Activated B cell treated with CpG ODN at 0.5 μM for 24 hours (primary cell): ENCODE results near the gene LCA5. TPM values are rescaled to one million over a fixed set of nuclear protein-coding genes. Genes with fewer than 3 reads are reported as not detected.

ENCODE experiments used
- ATAC-seq: fragments of 200-7000 bp; cut with Tn5 transposase; one replicate; pipeline ENCODE4 v1.10.0; 2021; ENCODE audit warnings: low read depth, mild to moderate bottlenecking, moderate library complexity
- CTCF ChIA-PET: fragments of 350-600 bp; sonication (Branson Sonifier 250); formaldehyde crosslinking; loops from one replicate; lab custom pipeline; 2021; ENCODE audit warnings: antibody characterized with exemption; lab: Charles Lee
- POLR2A ChIA-PET: fragments of 350-600 bp; sonication (Branson Sonifier 250); formaldehyde crosslinking; loops from one replicate; lab custom pipeline; 2021; ENCODE audit warnings: antibody characterized with exemption; lab: Charles Lee
- DNase-seq: peaks from one replicate; pipeline ENCODE4 v3.0.0; 2022
- H3K27ac Mint-ChIP-seq: one replicate; pipeline ENCODE4 v1.8.0; 2020; ENCODE audit warnings: mixed read lengths
- H3K27me3 Mint-ChIP-seq: one replicate; pipeline ENCODE4 v1.8.0; 2021; ENCODE audit warnings: mixed read lengths
- H3K36me3 Mint-ChIP-seq: one replicate; pipeline ENCODE4 v1.8.0; 2021; ENCODE audit warnings: low read depth, mixed read lengths
- H3K4me1 Mint-ChIP-seq: one replicate; pipeline ENCODE4 v1.8.0; 2021; ENCODE audit warnings: mixed read lengths
- H3K4me3 Mint-ChIP-seq: one replicate; pipeline ENCODE4 v1.8.0; 2020; ENCODE audit warnings: mild to moderate bottlenecking, mixed read lengths
- H3K9me3 Mint-ChIP-seq: one replicate; pipeline ENCODE4 v1.8.0; 2020; ENCODE audit warnings: mixed read lengths
- CTCF ChIP-seq: fragments of 200-600 bp; IDR thresholded peaks from one replicate; pipeline ENCODE4 v1.8.0; 2022; ENCODE audit warnings: antibody characterized with exemption, mild to moderate bottlenecking
- intact Hi-C: fragments of 100-400 bp; cut with micrococcal nuclease; formaldehyde crosslinking; loops from one replicate; pipeline ENCODE4 v1.15.1; 2024
- total RNA-seq: library from RNA; stranded (reverse); gene quantifications from 2 replicates; pipeline ENCODE4 v1.2.3, GENCODE V29; 2022

The LCA5 gene
- total RNA-seq, 1 donor from 2014 or later = 0.18 TPM

GRCh38 chr6:79498842-79499241 is 38.4 kb downstream of the LCA5 start:
- Mint-ChIP-seq H3K9me3 (no peaks in the 10 kb centered on the region), H3K4me1 (no peaks in the 10 kb centered on the region), H3K36me3 (no peaks in the 10 kb centered on the region), H3K27me3 (no peaks in the 10 kb centered on the region), H3K4me3 (no peak overlapping the region), H3K27ac (no peak overlapping the region)
- intact Hi-C loops = no loop called here
- TF ChIP-seq CTCF = no peak
- CTCF ChIA-PET = no interaction called here
- DNase-seq = no peak
- POLR2A ChIA-PET = no interaction called here
- ATAC-seq = no peak

GRCh38 chr6:79495246-79495645 is 42.0 kb downstream of the LCA5 start:
- no peak for ATAC-seq
- no peak overlapping the region for H3K27ac Mint-ChIP-seq
- intact Hi-C loops = no loop called here
- no peaks in the 10 kb centered on the region for H3K36me3 Mint-ChIP-seq
- CTCF ChIA-PET = no interaction called here
- no peak overlapping the region for H3K4me3 Mint-ChIP-seq
- POLR2A ChIA-PET = no interaction called here
- TF ChIP-seq CTCF = no peak
- H3K27me3 Mint-ChIP-seq = no peaks in the 10 kb centered on the region
- H3K4me1 Mint-ChIP-seq = no peaks in the 10 kb centered on the region
- DNase-seq = no peak
- no peaks in the 10 kb centered on the region for H3K9me3 Mint-ChIP-seq

GRCh38 chr6:79494841-79495240 is 42.4 kb downstream of the LCA5 start:
- intact Hi-C loops = no loop called here
- DNase-seq (no peak), ATAC-seq (no peak)
- H3K4me1 Mint-ChIP-seq = no peaks in the 10 kb centered on the region
- TF ChIP-seq CTCF = no peak
- no peak overlapping the region for H3K27ac Mint-ChIP-seq
- no peak overlapping the region for H3K4me3 Mint-ChIP-seq
- ChIA-PET POLR2A (no interaction called here), CTCF (no interaction called here)
- H3K9me3 Mint-ChIP-seq = no peaks in the 10 kb centered on the region
- no peaks in the 10 kb centered on the region for H3K36me3 Mint-ChIP-seq
- no peaks in the 10 kb centered on the region for H3K27me3 Mint-ChIP-seq

- Mint-ChIP-seq H3K4me3 (no peak overlapping the region), H3K4me1 (no peaks in the 10 kb centered on the region)
Measured at GRCh38 chr6:79470728-79471127, 66.5 kb downstream of the LCA5 start.

More at GRCh38 chr6:79470728-79471127, 66.5 kb downstream of the LCA5 start:
- CTCF ChIA-PET = no interaction called here
- Mint-ChIP-seq H3K27ac (no peak overlapping the region), H3K36me3 (no peaks in the 10 kb centered on the region), H3K27me3 (peaks cover 2% of the 10 kb centered on the region), H3K9me3 (no peaks in the 10 kb centered on the region)
- POLR2A ChIA-PET = no interaction called here
- TF ChIP-seq CTCF = no peak
- intact Hi-C loops = no loop called here
- ATAC-seq (no peak), DNase-seq (no peak)
